Measurements from ENCODE around the gene SELENOM.
"Not testable (repeated sequence)": the region's sequence is repeated elsewhere in the genome, so short reads cannot be mapped to it uniquely, and the experiment has no call there.

SELENOM gene

DNA sequence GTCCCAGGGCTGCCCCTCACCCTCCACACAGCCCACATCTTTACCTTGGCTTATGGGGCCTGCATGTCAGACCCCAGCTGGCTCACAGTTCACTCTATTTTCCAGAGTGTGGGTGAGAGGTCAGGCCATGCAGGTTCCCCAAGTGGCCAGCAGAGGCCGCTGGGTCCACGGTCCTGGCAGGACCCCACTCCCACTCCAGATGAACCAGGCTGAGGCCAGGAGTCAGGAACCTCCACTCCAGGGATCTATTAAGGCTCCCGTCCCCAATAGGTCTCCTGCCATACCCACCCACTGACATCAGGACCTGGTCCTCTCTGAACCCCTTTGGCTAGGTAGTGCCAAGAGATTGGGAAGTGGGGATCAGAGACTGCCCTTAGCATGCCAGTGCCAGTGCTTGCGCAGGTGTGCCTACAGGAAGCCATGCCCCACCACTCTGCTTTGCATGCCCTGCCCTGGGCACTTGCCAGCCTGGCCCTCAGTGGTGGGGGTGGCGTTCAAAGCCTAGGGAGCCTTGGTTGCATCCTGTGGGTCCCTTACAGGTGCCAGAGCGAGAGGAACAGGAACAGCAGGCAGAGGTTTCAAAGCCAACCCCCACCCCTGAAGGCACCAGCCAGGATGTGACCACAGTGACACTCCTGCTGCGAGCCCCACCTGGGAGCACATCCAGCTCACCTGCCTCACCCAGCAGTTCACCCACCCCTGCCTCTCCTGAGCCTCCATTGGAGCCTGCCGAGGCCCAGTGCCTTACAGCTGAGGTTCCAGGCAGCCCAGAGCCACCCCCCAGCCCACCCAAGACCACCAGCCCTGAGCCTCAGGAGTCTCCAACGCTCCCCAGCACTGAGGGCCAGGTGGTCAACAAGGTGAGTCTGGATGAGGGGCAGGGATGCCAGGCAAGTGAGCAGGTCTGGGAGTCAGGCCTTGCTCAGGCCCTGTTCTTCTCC is 17.9 kb downstream of the SELENOM start:
- DNase-seq: peak; percentile 15

GRCh38 chr22:31088233-31088986 is 19.0 kb downstream of the SELENOM start:
- DNase-seq: no peak

DNA sequence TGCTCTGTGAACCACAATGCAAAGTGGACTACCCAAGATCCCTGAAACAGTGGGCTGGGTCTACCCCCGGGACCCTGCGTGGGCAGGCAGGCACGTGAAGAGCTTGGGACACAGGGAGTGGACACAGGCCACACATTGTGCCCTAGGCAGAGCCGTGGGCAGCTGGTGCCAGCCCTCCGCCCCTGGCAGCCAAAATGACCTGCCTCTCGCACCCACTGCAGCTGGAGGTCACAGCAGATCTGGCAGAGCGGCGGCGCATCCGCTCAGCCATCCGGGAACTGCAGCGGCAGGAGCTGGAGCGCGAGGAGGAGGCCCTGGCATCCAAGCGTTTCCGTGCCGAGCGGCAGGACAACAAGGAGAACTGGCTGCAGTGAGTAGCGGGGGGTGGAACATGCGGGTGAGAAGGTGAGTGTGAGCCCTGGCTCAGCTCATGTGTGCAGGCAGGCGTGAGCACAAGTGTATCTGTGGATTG is 19.6 kb downstream of the SELENOM start:
- DNase-seq: no peak

GRCh38 chr22:31086703-31087330 is 20.6 kb downstream of the SELENOM start:
- DNase-seq: no peak

- DNase-seq: no peak
Measured at GRCh38 chr22:31085928-31086327, 21.4 kb downstream of the SELENOM start.

DNA sequence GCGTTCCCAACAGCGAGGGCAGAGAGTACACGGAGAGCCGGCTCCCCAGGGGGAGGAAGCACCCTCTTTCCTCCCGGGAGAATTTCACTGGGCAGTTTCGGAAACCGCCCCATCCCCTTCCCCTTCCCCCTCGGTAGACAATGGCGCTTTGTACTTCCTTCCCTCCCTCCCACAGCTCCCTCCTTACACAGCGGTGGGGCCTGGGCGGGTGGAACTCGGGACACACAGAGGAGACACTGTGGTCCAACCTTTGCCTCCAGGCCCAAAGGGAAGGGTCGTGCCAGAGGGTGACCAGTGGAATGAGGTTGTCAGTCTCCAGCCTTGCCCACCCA is 21.9 kb downstream of the SELENOM start:
- DNase-seq: no peak

- DNase-seq: no peak
Measured at GRCh38 chr22:31084811-31085492, 22.4 kb downstream of the SELENOM start.

GRCh38 chr22:31083923-31084810 is 23.2 kb downstream of the SELENOM start:
- DNase-seq: no peak

GRCh38 chr22:31083377-31083768 is 24.0 kb downstream of the SELENOM start:
- DNase-seq: no peak

DNA sequence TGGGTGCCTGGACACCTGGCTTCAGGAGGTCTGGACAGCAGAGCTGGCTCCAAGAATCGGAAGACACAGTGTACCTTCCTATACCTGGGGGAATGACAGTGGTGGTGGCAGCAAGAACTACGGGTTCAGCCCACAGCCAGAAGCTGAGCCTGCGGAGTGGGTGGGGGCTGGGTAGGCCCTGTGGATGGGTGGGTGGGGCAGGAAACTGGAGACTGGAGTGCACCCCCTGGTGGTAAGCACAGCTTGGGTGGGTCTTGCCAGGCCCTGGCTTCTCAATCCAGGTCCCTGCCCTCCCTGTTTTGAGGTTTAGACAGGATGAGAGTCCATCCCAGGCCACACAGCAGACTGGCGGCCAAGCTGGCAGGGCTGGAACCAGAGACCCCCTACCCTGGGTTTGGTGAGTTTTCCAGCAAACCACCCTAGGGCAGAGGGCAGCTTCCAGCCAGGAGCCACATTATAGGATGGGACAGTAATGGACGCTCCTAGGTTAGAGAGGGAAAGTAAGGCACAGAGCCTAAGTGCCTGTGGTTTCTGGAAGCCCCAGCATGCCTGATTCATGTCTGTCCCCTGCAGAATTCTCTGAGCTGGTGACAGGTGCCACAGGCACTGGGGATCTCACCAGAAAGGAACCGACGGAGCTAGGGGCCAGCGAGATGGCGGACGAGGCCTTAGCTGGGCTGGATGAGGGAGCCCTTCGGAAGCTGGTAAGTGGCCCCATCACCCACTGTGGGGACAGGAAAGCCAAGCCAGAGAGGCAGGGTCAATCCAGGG is 24.6 kb downstream of the SELENOM start:
- DNase-seq: peak; percentile 12

DNA sequence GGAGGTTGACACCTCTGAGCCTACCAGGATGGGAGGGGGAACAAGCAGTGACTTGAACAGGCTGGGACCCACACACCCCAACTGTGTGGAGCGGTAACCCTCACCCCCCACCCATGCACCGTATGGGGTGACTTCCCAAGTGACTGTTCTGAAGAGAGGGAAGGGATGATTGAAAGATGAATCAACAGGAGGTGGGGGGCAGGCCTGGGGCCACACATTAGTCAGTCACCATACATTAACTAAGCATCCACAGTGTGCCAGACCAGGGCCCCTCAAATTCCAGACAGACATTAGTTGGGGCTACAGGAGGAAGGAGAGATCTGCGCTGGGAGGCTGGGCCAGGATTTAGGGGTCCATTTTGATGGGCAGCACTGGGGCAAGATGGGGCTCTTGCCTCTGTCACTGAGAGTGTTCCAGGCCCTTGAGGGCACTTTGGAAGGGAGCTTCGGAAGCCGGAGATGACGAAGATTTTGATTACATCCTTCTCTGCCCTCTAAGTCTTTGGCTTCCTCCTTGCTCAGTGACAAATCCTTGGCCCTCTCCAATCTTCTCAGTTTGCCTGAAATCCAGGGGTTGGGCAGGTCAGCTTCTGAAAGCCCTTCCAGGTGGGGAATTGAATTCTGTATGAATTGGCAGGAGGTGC is 25.3 kb downstream of the SELENOM start:
- no peak for DNase-seq

GRCh38 chr22:31080848-31081649 is 26.3 kb downstream of the SELENOM start, which contains the start of gene SMTN:
Gene SMTN (plus strand): TSS chr22:31081318. CDS start chr22:31083259, 1,941 bp downstream.
- DNase-seq: peak; percentile 84

DNA sequence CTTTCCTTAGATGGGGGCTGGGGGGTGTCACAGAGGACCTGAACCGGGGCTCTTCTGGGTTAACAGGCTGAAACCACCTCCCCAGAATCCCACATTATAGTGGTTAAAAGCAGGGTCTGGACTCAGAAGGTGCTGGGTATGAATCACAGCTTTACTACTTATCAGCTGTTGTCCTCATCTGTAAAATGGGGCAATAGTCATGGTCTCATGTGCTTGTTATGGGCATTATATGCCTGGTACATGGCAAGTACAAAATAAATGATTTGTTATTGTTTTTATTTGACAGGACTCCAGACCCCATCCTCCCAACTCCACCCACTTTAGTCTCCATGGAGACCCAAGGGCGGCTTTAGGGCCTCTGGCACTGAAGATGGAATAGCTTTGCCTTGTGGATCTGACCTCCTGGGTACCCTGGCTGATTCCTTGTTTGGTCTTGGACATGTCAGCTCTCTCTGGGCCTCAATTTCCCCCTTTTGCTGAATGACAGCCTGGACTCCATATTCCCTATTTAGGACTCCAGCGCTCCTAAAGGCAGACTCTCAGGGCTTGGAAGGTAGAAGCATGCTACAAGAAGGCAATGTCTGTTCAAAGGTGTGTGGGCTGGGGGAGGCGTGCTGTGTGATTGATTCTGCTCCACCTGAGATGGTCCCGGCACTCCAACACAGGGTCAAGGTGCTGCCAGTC is 27.1 kb downstream of the SELENOM start:
- peak; percentile 35 for DNase-seq

DNA sequence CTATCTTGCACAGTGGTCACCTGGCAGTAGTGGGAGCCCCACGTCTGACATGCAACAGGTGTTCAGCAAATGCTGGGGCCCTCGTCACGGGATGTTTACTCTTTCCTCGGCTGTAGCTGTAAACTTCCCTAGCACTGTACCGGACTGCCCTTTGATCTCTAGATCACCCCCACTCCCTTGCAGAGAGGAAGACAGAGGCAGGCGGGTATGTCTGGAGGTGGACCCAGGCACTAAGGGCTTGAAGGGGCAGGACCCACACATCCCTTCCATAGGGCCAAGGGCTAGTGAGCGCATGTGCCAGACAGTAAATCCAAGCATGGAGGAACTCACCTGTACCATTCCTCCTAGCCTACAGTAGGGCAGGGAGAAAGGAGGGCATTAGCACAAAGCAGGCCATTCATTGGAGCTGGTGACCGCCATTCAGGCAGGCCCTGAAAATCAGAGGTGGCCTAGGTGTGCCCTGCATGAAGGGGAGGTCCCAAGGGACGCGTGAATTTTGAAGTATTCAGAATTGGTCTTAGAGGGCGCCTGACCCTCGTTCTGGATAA is 28.2 kb downstream of the SELENOM start:
- no peak for DNase-seq

DNA sequence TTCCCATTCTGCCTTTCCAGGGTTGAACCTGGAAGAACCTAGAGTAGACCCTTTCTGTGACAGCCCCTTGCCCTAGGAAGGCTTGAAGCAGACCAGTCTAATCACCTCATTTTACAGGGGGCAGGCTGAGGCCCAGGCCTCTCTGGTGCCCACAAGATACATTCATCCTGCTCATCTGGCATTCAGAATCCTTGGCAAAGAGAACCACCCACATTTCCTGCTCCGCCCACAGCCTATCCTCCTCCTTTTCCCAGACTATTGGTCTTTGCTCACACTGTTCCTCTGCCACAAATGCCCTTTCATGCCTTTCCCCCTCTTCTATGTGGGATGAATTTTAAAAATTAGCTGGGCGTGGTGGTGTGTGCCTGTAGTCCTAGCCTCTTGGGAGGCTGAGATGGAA is 29.0 kb downstream of the SELENOM start:
- DNase-seq: not testable (repeated sequence)

DNA sequence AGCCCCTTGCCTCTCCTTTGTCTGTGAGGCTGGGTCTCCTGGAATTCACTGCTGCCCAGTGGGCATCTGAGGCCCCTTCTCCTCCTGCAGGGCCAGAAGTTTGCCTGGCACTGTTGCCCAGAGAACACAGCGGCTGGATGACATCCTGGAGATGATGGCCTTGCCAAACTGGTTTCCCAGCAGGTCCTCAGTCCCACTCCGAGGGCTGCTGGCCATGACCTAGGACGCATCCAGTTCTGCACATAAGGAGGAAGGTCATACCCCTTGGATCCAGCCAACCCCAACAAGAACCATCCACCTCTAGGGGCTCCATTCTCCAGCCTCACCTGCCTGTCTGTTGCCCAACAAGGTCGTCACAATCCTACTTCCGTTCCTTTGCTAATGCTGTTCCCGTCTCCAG is 29.7 kb downstream of the SELENOM start:
- DNase-seq: no peak

- DNase-seq: no peak
Measured at GRCh38 chr22:31075961-31076360, 31.4 kb downstream of the SELENOM start.

- DNase-seq: not testable (repeated sequence)
Measured at GRCh38 chr22:31073545-31074145, 33.7 kb downstream of the SELENOM start.

Data from NCI-H1694 treated with DMSO at 0.1 percent for 48 hours (cell line).